ENCODE results near the gene LRRC36. TPM values are rescaled to one million over a fixed set of nuclear protein-coding genes. Genes with fewer than 3 reads are reported as not detected.

LRRC36 gene
- total RNA-seq, 2 donors from 2014 or later, result 1.6 to 7.0 TPM

- H3K9me3 ChIP-seq, result no peaks in the 10 kb centered on the region
- 84 to 94% methylated on average over 7 to 18 of the region's 18 CpGs for WGBS, 2 donors
- peak overlapping the region in 3 of 4 donors; percentile 85 to 94 (median 89) for H3K27ac ChIP-seq
- no peaks in the 10 kb centered on the region for H3K27me3 ChIP-seq
- DNase-seq (no peak), ATAC-seq (no peak)
- intact Hi-C loops (cut with DNase I), result no loop called here
- no peaks in the 10 kb centered on the region for H3K36me3 ChIP-seq (replicated peaks in 1 of 2; ENCODE audit: insufficient read depth in 1 of 2, low read depth in 2 of 2)
- peaks cover 26% of the 10 kb centered on the region for H3K4me1 ChIP-seq
- TF ChIP-seq POLR2A (IDR thresholded peaks at IDR 0.05), result no peak
- TF ChIP-seq, protein P1, sequence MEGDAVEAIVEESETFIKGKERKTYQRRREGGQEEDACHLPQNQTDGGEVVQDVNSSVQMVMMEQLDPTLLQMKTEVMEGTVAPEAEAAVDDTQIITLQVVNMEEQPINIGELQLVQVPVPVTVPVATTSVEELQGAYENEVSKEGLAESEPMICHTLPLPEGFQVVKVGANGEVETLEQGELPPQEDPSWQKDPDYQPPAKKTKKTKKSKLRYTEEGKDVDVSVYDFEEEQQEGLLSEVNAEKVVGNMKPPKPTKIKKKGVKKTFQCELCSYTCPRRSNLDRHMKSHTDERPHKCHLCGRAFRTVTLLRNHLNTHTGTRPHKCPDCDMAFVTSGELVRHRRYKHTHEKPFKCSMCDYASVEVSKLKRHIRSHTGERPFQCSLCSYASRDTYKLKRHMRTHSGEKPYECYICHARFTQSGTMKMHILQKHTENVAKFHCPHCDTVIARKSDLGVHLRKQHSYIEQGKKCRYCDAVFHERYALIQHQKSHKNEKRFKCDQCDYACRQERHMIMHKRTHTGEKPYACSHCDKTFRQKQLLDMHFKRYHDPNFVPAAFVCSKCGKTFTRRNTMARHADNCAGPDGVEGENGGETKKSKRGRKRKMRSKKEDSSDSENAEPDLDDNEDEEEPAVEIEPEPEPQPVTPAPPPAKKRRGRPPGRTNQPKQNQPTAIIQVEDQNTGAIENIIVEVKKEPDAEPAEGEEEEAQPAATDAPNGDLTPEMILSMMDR (IDR thresholded peaks at IDR 0.05), result no peak
- no peak overlapping the region for H3K4me3 ChIP-seq
Measured at GRCh38 chr16:67406111-67406971, 79.7 kb downstream of the LRRC36 start.

DNA sequence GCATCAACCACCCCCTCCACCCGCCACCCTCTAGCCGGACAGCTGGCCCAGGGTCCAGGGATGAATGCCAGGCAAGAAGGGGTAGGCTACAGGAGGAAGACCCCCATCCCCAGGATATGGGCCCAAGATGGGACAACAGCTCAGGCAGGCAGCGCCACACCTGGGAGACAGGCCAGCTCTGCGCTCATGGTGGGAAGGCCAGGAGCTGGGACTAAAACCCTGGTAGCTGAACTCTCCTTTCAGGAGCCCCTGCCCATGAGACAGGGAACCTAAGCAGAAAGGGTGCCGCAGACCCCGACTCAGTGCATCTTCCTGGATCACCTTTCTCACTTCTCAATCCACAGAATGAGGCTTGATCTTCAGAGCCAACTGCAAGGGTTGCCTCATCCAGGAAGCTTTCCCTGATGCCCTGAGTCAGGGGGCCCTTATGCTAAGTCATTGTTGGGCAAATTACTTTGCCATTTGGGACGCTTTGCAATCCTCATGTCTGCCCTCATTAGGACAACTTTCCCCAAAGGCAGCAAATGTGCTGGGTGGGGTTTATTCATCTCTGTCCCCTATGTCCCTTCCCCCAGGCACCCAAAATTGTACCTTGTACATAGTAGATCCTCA, 80.7 kb downstream of the LRRC36 start:
- Histone ChIP-seq H3K9me3 (no peaks in the 10 kb centered on the region), H3K27ac (no peak overlapping the region), H3K4me3 (no peak overlapping the region), H3K36me3 (replicated peaks in 1 of 2; ENCODE audit: insufficient read depth in 1 of 2, low read depth in 2 of 2) (no peaks in the 10 kb centered on the region), H3K4me1 (peaks cover 26% of the 10 kb centered on the region), H3K27me3 (no peaks in the 10 kb centered on the region)
- DNase-seq (no peak), ATAC-seq (no peak)
- WGBS, 2 donors, result 84 to 86% methylated on average over 5 to 7 of the region's 7 CpGs
- intact Hi-C loops (cut with DNase I), result no loop called here
- TF ChIP-seq, protein P1 (IDR thresholded peaks at IDR 0.05), result no peak
- no peak for TF ChIP-seq POLR2A (IDR thresholded peaks at IDR 0.05)

- H3K4me3 ChIP-seq, result no peak overlapping the region
- intact Hi-C loops (cut with DNase I), result no loop called here
- 81 to 83% methylated on average over 6 of the region's 6 CpGs for WGBS, 2 donors
- H3K36me3 ChIP-seq (replicated peaks in 1 of 2; ENCODE audit: insufficient read depth in 1 of 2, low read depth in 2 of 2), result no peaks in the 10 kb centered on the region
- no peaks in the 10 kb centered on the region for H3K9me3 ChIP-seq
- ATAC-seq, result no peak
- no peak for TF ChIP-seq POLR2A (IDR thresholded peaks at IDR 0.05)
- TF ChIP-seq, protein P1 (IDR thresholded peaks at IDR 0.05), result no peak
- H3K27me3 ChIP-seq, result no peaks in the 10 kb centered on the region
- no peak for DNase-seq
- peaks cover 22% of the 10 kb centered on the region for H3K4me1 ChIP-seq
- no peak overlapping the region for H3K27ac ChIP-seq
Measured at GRCh38 chr16:67407788-67408452, 81.3 kb downstream of the LRRC36 start.

- 60 to 62% methylated on average over 9 of the region's 9 CpGs for WGBS, 2 donors
- DNase-seq, result peak in 1 of 4 donors; percentile 43
Measured at GRCh38 chr16:67409631-67410030, 83.0 kb downstream of the LRRC36 start.

More at GRCh38 chr16:67409631-67410030, 83.0 kb downstream of the LRRC36 start:
- Histone ChIP-seq H3K4me1 (peaks cover 14% of the 10 kb centered on the region), H3K9me3 (no peaks in the 10 kb centered on the region), H3K4me3 (no peak overlapping the region), H3K36me3 (replicated peaks in 1 of 2; ENCODE audit: insufficient read depth in 1 of 2, low read depth in 2 of 2) (no peaks in the 10 kb centered on the region), H3K27me3 (no peaks in the 10 kb centered on the region), H3K27ac (no peak overlapping the region)
- TF ChIP-seq, protein P1 (IDR thresholded peaks at IDR 0.05), result no peak
- no peak for TF ChIP-seq POLR2A (IDR thresholded peaks at IDR 0.05)
- ATAC-seq, result no peak
- intact Hi-C loops (cut with DNase I), result no loop called here
